Activated T-cell treated with anti-CD3 and anti-CD28 coated beads, Interleukin-2, amount 50 U/mL, for 4 hours (primary cell): ENCODE data around the gene KRT32. TPM values are rescaled to one million over a fixed set of nuclear protein-coding genes. Genes with fewer than 3 reads are reported as not detected.

Experiments used
- ATAC-seq, 2 donors: fragments of 200-7000 bp; cut with Tn5 transposase; one replicate each; pipeline ENCODE4 v1.10.0; 2021
- DNase-seq: peaks from one replicate; pipeline ENCODE4 v3.0.0-alpha.2; 2020
- H3K27me3 Mint-ChIP-seq: one replicate; pipeline ENCODE4 v1.8.0; 2021; ENCODE audit warnings: low read depth, mixed read lengths
- H3K36me3 Mint-ChIP-seq: one replicate; pipeline ENCODE4 v1.8.0; 2022; ENCODE audit warnings: mixed read lengths; ENCODE audit not compliant: insufficient read depth
- H3K4me1 Mint-ChIP-seq: one replicate; pipeline ENCODE4 v1.8.0; 2021; ENCODE audit warnings: low read depth, mixed read lengths
- H3K4me3 Mint-ChIP-seq: one replicate; pipeline ENCODE4 v1.8.0; 2021; ENCODE audit warnings: mild to moderate bottlenecking, moderate library complexity, mixed read lengths
- H3K9me3 Mint-ChIP-seq: one replicate; pipeline ENCODE4 v1.8.0; 2021; ENCODE audit warnings: mixed read lengths
- total RNA-seq, 3 donors: library from RNA; stranded (reverse); gene quantifications; one replicate each; pipeline ENCODE4 v1.2.1, GENCODE V29; 2021

Gene KRT32
- total RNA-seq, 3 donors from 2014 or later, result not detected

DNA sequence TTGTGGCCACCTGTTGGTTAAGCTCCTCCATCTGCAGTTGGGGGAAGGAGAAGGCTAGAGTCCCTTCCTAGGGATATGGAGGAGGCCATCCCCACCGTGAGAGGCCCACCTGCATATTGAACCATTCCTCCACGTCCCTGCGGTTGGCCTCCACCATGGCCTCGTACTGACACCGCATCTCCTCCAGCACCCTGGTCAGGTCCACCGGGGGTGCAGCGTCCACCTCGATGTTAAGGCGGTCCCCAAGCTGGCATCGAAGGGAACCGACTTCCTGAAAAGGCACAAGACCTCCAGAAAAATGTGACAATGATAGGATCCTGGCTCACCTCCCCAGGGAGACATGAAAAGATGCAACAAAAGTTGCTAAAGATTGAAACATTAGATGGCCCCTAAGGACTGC, 3.0 kb downstream of the KRT32 start:
- Mint-ChIP-seq H3K36me3 (no peaks in the 10 kb centered on the region), H3K4me1 (no peaks in the 10 kb centered on the region), H3K4me3 (no peak overlapping the region), H3K9me3 (peaks cover 8% of the 10 kb centered on the region), H3K27me3 (peaks cover 2% of the 10 kb centered on the region)
- ATAC-seq (no peak), DNase-seq (no peak)

DNA sequence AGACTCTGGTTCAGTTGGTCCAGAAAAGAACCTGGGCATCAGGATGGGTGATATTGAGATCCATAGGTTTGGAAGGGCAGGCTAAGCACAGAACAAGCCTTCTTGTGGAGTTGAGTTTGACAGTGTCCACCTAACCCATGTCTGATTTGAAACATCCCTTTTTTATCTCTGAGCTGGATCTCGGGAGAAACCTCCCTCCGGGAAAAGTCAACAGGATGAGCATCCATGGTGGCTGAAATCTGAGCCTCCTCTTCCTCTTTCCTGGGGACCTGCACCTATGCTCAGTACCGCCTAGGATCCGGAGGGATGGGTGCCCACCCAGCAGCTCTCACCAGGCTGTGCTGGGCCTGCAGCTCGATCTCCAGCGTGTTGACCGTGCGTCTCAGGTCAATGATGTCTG, 3.4 kb downstream of the KRT32 start:
- Mint-ChIP-seq H3K4me3 (no peak overlapping the region), H3K9me3 (peaks cover 8% of the 10 kb centered on the region), H3K36me3 (no peaks in the 10 kb centered on the region), H3K27me3 (peaks cover 2% of the 10 kb centered on the region), H3K4me1 (no peaks in the 10 kb centered on the region)
- DNase-seq (no peak), ATAC-seq (no peak)

- H3K4me1 Mint-ChIP-seq, result no peaks in the 10 kb centered on the region
- no peak for DNase-seq
- peaks cover 1% of the 10 kb centered on the region for H3K9me3 Mint-ChIP-seq
- no peaks in the 10 kb centered on the region for H3K27me3 Mint-ChIP-seq
- no peak for ATAC-seq
- no peaks in the 10 kb centered on the region for H3K36me3 Mint-ChIP-seq
- H3K4me3 Mint-ChIP-seq, result no peak overlapping the region
These were observed 4.5 kb downstream of the KRT32 start for GRCh38 chr17:41462705-41463104.

GRCh38 chr17:41457676-41458075, 9.5 kb downstream of the KRT32 start:
- H3K9me3 Mint-ChIP-seq, result no peaks in the 10 kb centered on the region
- no peak overlapping the region for H3K4me3 Mint-ChIP-seq
- no peak for ATAC-seq
- no peaks in the 10 kb centered on the region for H3K4me1 Mint-ChIP-seq
- H3K27me3 Mint-ChIP-seq, result no peaks in the 10 kb centered on the region
- no peaks in the 10 kb centered on the region for H3K36me3 Mint-ChIP-seq
- DNase-seq, result no peak

GRCh38 chr17:41456204-41456603, 11.0 kb downstream of the KRT32 start:
- Mint-ChIP-seq H3K4me3 (no peak overlapping the region), H3K27me3 (peaks cover 3% of the 10 kb centered on the region)
- DNase-seq, result no peak

DNA sequence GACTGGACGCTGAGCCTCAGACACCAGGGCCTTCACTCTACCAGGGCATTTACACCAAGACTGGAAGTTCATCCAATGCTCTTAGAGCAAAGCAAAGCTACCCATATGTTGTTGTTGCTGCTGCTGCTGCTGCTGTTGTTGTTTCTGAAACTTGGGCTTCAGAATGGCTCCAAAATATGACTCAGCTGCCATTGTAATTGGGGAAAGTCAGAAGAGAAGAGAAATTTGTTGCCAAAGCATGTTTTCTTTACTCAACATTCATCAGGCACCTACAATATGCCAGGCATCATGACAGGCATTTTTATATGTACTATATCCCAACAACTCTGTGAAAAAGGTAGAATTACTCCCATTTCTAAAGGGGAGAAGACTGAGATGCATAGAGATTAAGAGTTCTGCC, 11.9 kb downstream of the KRT32 start:
- Mint-ChIP-seq H3K9me3 (no peaks in the 10 kb centered on the region), H3K4me3 (no peak overlapping the region), H3K36me3 (no peaks in the 10 kb centered on the region), H3K27me3 (peaks cover 5% of the 10 kb centered on the region), H3K4me1 (no peaks in the 10 kb centered on the region)
- no peak for ATAC-seq
- no peak for DNase-seq

More at GRCh38 chr17:41456204-41456603, 11.0 kb downstream of the KRT32 start:
- ATAC-seq, result no peak
- H3K9me3 Mint-ChIP-seq, result no peaks in the 10 kb centered on the region
- H3K36me3 Mint-ChIP-seq, result no peaks in the 10 kb centered on the region
- H3K4me1 Mint-ChIP-seq, result no peaks in the 10 kb centered on the region

DNA sequence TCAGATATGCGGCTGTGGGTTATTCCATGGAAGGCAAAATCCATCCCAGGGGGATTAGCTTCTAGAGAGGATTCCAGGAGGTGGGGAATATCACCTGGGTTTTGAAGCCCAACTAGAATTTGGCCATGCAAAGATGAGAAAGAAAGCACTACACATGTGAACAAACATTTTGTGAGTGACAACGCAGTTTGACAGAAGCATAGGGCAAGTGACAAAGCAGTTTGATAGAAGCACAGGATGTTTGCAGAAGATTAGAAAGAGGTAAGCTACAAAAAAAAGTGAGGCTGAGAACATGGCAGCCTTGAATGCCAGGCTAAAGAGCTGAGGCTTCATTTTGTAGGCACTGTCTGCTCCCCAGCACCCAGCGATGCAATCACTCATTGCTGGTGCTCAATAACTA, 14.1 kb downstream of the KRT32 start:
- no peak for DNase-seq
- H3K4me1 Mint-ChIP-seq, result no peaks in the 10 kb centered on the region
- H3K27me3 Mint-ChIP-seq, result peaks cover 5% of the 10 kb centered on the region
- no peaks in the 10 kb centered on the region for H3K36me3 Mint-ChIP-seq
- no peak overlapping the region for H3K4me3 Mint-ChIP-seq
- ATAC-seq, result no peak
- no peaks in the 10 kb centered on the region for H3K9me3 Mint-ChIP-seq

GRCh38 chr17:41452281-41452680, 14.9 kb downstream of the KRT32 start:
- H3K36me3 Mint-ChIP-seq, result no peaks in the 10 kb centered on the region

DNA sequence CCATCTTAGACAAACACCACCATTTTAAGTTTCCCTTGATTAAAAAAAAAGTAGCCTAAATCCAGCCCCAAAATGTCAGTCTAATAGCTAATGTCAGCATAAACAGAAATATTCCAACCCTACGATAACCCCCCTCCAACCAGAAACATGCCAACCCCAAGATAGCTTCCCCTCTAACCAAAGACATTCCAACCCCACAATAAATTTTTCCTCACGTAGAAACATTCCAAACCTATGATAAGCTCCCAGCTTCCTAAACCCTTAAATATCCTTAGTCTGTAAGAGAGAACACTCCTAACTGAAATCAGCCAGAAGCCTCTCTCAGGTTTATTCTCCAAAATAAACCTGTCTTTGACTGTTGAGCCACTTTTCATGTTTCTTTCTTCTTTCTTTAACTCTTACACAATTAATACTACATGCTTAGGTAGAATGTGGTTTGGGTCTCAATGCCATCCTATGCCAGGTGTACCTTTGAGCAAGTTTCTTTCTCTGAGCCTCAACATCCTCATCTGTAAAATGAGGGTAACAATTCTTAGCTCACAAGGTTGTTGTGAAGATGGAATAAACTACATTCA, 15.9 kb downstream of the KRT32 start:
- no peaks in the 10 kb centered on the region for H3K36me3 Mint-ChIP-seq
- no peaks in the 10 kb centered on the region for H3K4me1 Mint-ChIP-seq
- H3K27me3 Mint-ChIP-seq, result peaks cover 5% of the 10 kb centered on the region
- H3K4me3 Mint-ChIP-seq, result no peak overlapping the region
- DNase-seq (no peak), ATAC-seq (no peak)
- H3K9me3 Mint-ChIP-seq, result no peaks in the 10 kb centered on the region

More at GRCh38 chr17:41452281-41452680, 14.9 kb downstream of the KRT32 start:
- no peaks in the 10 kb centered on the region for H3K9me3 Mint-ChIP-seq
- ATAC-seq, result no peak
- H3K4me3 Mint-ChIP-seq, result no peak overlapping the region
- H3K27me3 Mint-ChIP-seq, result peaks cover 5% of the 10 kb centered on the region
- H3K4me1 Mint-ChIP-seq, result no peaks in the 10 kb centered on the region
- no peak for DNase-seq

GRCh38 chr17:41449008-41449407, 18.2 kb downstream of the KRT32 start:
- H3K4me3 Mint-ChIP-seq, result no peak overlapping the region
- no peak for ATAC-seq
- no peaks in the 10 kb centered on the region for H3K4me1 Mint-ChIP-seq
- H3K36me3 Mint-ChIP-seq, result no peaks in the 10 kb centered on the region
- no peak for DNase-seq
- peaks cover 5% of the 10 kb centered on the region for H3K27me3 Mint-ChIP-seq
- no peaks in the 10 kb centered on the region for H3K9me3 Mint-ChIP-seq

DNA sequence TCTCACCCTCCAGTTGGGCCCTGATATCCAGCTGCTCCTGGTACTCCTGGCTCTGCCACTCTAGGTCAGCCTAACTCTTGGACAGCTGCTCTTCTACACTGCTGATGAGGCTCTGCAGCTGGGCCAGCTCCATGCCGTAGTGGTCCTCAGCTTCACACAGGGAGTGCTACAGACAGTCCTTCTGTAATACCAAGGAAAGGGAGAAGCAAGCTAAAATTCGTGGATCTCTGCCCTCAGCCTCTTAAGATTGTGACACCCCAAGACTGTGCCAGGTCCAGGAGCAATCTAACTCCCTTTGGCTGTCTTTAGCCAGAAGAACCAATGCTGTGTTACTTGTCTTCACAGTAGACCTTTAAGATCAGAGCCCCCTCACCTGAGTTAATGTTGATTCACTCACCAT, 18.7 kb downstream of the KRT32 start:
- H3K27me3 Mint-ChIP-seq, result peaks cover 5% of the 10 kb centered on the region
- no peak overlapping the region for H3K4me3 Mint-ChIP-seq
- DNase-seq (no peak), ATAC-seq (no peak)
- H3K4me1 Mint-ChIP-seq, result no peaks in the 10 kb centered on the region
- H3K9me3 Mint-ChIP-seq, result no peaks in the 10 kb centered on the region
- H3K36me3 Mint-ChIP-seq, result no peaks in the 10 kb centered on the region

DNA sequence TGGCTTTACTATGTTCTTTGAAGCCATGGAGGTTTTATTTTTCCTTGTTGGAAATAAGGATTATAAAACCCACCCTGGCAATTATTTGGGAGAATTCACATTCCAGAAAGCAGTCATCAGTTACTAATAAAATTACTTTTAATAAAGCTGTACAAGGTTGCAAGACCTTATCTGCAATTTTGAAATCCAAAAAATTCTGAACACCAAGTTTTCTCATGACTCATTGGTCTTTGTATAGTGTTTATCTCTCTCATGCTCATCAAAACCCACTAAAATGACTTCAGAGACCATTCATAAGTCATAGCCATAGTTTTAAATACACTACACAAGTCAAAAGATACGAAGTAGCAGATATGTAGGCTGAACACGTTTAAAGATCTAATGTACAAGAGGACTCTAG, 20.4 kb downstream of the KRT32 start:
- H3K36me3 Mint-ChIP-seq, result no peaks in the 10 kb centered on the region
- H3K9me3 Mint-ChIP-seq, result no peaks in the 10 kb centered on the region
- no peaks in the 10 kb centered on the region for H3K4me1 Mint-ChIP-seq
- H3K27me3 Mint-ChIP-seq, result peaks cover 8% of the 10 kb centered on the region
- DNase-seq (no peak), ATAC-seq (no peak)
- H3K4me3 Mint-ChIP-seq, result no peak overlapping the region

DNA sequence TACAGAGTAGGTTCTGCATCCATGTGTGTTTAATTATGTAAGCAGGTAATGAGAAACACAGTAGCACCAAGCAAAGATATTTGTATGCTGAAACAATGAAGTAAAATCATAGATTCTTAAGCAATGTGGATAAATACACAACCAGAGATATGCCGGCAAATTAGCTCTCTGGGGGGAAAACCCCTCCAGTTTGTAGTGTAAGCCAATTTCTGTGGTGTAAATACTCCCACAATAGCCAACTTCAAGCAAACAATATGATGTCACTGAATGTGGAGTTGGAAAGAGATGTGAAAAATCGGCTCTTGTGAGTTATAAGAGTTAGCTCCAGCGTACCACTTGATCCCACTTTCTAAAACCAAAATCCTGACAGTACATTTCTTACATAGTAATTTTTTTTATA, 22.5 kb downstream of the KRT32 start:
- H3K36me3 Mint-ChIP-seq, result no peaks in the 10 kb centered on the region
- DNase-seq (no peak), ATAC-seq (no peak)
- no peaks in the 10 kb centered on the region for H3K9me3 Mint-ChIP-seq
- peaks cover 3% of the 10 kb centered on the region for H3K27me3 Mint-ChIP-seq
- H3K4me1 Mint-ChIP-seq, result no peaks in the 10 kb centered on the region
- H3K4me3 Mint-ChIP-seq, result no peak overlapping the region

- ATAC-seq, result no peak
- Mint-ChIP-seq H3K4me3 (no peak overlapping the region), H3K27me3 (peaks cover 3% of the 10 kb centered on the region), H3K36me3 (no peaks in the 10 kb centered on the region), H3K4me1 (no peaks in the 10 kb centered on the region), H3K9me3 (no peaks in the 10 kb centered on the region)
- no peak for DNase-seq
These were observed 23.0 kb downstream of the KRT32 start for GRCh38 chr17:41444186-41444585.

- Mint-ChIP-seq H3K36me3 (no peaks in the 10 kb centered on the region), H3K4me1 (no peaks in the 10 kb centered on the region), H3K4me3 (no peak overlapping the region), H3K27me3 (peaks cover 3% of the 10 kb centered on the region), H3K9me3 (no peaks in the 10 kb centered on the region)
- no peak for DNase-seq
- ATAC-seq, result no peak
These were observed 24.4 kb downstream of the KRT32 start for GRCh38 chr17:41442739-41443138.

GRCh38 chr17:41440531-41441033, 26.6 kb downstream of the KRT32 start, which contains the start of gene KRT38:
KRT38 (minus strand) TSS chr17:41440983; CDS start chr17:41440921, 62 bp downstream.
- Mint-ChIP-seq H3K36me3 (no peaks in the 10 kb centered on the region), H3K27me3 (peaks cover 3% of the 10 kb centered on the region), H3K4me1 (no peaks in the 10 kb centered on the region), H3K4me3 (no peak within 1 kb of the TSS), H3K9me3 (no peaks in the 10 kb centered on the region)
- no peak for DNase-seq
- no peak for ATAC-seq
